ENCODE data around the gene KRT82.

KRT82 gene

DNA sequence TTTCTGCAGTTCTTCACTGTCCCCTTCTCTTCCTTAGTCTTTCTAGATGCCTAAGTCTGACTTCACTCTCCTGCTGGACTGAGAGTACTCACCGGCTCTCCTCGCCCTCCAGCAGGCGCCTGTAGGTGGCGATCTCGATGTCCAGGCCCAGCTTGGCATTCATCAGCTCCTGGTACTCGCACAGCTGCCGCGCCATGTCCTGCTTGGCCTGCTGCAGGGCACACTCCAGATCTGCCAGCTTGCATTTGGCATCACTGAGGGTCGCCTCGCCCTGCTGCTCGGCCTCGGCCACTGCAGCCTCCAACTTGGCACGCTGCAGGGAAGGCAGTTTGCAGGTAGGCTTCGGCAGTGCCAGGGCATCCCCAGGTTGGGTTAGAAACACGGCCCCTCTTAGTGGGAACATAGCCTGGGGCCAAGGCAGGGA lies 25.9 kb downstream of the KRT82 start:
- peak in 2 of 3 experiments; percentile 32 to 39 for DNase-seq

DNA sequence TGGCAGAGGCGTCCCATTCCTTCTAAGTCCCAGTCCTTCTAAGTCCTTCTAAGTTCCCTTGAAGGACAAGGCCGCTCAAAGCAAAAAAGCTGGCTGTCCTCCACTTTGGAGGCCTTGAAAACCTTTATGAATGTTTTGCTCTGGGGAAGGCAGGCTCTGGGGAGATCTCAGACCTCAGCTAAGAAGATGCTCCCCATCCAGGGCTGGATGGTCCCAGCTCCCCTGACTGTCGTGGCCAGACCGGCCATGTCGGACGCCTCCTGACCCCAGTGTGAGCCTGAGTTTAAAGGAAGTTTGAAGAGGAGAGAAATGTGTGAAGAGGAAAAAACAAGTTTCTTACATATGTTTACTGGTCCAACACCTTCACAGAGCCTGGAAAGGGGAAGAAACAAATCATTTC lies 26.6 kb downstream of the KRT82 start:
- no peak for DNase-seq

DNA sequence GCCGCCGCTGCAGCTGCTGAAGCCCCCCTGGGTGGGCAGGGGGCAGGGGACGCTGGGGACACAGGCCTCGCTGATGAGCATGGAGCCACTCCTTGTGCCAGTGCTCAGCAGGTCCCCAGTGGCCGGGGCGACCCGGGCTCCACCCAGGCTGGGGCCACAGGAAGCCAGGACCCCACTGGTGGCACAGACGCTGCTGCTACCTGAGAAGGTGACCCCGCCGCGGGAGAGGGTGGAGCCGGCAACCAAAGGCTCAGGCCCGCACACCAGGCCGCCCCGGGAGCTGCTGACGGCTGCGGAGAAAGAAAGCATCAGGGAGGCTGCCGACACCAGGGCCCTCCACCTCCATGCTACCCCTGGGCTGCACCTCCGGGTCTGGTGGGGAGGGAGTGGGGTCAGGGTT lies 28.0 kb downstream of the KRT82 start:
- DNase-seq, result no peak

DNA sequence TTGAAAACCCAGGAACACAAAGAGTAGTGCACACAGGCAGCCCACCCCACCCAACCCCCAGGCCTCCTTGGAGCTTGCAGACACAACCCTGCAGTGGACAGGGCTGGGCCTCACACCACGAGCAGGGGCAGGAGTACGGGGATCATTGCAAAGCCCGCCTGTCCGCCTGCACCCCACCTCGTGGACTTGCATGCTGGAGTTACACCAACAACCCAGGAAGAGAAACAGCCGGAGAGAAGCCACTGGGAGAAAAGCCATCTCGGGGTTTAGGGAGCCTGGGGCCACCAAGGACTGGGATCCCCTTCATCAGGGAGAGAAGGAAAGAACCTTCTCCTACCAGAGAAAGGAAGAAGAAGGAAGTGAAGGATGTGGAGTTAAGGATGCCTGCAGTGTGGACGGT lies 28.9 kb downstream of the KRT82 start:
- no peak for DNase-seq

DNA sequence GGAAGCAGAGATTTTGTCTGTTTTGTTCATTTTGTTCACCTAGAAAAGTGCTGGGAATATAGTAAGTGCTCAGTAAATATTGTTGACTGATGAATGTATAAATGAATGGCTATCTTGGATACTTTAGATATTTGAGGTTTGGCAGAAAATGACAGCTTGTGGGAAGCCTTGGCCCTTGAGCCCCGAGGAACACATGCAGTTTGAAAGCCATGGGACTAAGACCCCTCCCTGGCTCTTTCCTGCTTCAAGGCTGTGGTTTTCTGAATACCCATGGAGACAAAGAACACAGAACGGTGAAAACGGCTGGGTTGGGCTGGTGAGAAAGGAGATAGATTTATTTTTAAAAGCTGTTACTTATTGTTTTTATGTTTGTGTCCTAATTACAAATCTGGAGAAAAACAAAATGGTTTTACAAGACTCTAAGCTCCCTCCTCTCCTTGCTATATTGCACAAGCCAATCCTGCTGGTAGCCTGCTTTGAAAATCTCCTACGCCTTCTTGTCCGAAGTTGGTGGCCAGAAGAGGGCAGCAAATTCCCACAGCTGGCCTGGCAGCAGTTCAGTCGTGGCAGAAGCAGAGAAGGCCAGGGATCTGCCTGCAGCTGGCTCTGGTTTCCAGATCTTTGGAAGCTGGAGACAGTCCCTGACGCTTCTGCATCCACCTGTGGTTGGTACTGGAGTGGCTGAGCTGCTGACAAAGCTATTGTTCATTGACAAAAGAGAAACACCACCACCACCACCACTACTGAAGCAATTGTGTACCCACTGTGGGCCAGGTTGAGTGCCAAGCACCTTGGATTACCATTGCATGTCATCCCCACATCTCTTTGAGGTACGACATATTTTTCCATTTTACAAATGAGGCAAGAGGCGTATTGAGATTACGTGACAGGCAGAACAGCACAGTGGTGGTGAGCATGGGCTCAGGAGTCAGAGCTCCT lies 33.6 kb downstream of the KRT82 start:
- peak; percentile 69 to 88 (median 80) for DNase-seq

DNA sequence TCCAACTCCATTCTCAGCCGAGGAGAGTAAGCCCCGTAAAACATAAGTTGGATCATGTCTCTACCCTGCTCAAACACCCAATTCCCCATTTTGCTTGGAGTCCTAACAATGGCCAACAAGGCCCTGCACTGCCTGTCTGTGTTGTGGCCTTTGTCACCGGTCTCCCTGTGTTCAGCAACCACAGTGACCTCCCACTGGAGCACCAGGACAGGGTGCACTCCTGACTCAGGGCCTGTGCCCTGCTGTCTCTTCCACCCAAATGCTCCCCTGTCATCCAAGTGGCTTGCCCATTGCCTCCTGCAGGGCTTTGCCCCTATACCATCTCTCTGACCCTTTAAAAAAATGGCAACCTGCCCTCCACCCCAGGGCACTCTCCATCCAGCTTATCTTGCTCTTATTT lies 34.4 kb downstream of the KRT82 start:
- no peak for DNase-seq

DNA sequence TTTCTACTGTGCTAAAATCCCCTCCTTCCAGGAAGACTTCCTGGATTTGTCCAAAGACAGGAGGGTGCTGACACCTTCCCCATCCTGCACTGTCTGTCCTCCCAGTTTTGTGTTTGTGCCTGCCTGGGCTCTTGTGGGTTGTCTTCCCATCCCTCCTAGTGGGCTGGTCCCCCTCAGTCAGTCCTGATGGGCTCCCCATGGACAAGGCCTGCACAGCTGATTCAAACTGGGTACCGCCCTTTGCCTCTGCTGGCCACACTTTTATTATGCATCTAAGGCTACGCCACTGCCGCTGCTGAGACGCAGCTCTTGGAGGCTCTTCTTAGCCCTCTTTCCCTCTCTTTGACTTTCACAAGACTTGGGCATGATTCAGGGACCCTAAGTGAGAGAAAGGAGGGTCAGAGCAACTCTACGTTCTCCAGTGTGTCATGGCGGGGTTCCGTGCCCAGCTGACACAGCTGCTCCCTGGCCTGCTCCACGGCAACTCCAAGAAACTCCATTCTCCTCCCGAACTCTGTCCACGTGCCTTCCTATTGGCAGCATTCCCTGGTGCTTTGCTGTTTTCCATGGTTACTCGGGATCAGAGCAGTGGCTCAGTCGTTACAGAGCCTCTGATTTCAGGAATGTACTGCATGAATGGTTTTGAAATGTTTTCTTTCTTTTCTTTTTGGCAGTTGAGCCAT lies 35.1 kb downstream of the KRT82 start:
- no peak for DNase-seq

DNA sequence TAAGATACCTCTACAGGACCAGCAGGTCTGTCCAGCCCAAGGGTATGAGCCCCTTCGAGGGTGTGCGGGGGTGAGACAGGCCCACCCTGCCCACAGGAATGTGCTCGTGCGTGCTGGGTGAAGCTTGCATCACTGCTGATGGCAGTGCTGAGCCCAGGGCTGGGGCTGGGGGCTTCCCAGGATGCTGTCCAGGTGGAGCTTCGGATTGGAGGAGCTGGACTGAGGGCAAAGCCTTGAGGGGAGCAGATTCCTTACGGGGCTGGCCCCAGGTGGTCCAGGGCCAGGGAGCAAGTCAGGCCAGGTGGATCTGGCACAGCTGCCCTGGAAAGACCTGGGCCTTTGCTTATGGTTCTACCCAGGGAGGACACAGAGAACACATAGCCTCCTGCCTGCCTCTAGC lies 36.3 kb downstream of the KRT82 start:
- DNase-seq, result no peak

DNA sequence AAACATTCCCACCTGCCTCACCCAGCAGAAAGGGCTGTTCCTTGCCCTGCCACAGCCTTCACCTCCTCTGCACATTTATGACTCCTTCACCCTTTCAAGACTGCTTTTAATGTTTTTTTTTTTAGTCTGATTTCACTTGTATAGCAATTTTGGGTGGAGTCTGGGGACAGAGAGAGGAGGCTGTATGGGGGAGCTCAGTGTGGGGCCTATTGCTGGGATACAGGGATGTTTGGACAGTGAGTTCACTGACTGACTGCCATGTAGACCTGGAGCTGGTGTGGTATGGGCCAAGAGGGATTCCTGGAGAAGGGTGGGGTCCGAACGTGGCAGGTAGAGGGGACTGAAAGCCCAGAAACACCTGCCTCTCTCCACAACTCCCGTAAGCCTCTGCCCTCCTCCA lies 36.9 kb downstream of the KRT82 start:
- no peak for DNase-seq

DNA sequence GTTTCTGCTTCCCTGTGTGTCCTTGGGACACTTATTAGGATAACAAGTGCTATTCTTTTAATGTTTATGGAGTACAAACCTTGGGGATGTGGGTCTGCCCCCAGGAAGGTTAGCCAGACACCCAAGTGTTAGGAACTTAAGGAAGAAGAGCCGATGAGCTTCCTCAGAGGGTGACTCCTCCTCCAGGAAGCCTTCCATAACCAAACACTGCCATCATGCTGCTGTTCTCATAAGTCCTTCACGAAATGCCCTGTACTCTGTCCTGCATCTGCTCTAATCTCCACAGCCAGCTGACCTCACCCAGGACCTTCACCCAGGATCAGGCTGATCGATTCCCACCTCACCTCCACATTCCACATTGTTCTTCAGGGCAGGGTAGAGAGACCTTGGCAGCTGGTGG lies 37.6 kb downstream of the KRT82 start:
- no peak for DNase-seq

DNA sequence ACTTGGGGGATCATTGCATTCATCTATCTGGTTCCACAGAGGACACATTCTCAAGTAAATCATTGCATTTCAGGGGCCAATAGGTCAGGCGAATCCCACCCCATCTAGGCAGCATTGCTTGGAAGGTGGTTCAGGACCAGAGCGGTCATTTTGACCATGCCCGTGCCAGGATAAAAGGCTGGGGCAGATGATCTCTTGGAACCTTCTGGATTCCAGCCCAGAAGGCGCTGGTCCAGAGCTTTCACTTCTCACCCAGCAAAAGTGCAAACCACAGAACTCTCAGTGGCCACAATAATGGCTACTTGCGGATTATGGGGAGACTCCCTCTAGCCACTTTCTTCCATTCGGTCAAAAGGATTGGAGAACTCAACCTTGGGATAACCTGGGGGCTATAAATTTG lies 38.3 kb downstream of the KRT82 start:
- no peak for DNase-seq

DNA sequence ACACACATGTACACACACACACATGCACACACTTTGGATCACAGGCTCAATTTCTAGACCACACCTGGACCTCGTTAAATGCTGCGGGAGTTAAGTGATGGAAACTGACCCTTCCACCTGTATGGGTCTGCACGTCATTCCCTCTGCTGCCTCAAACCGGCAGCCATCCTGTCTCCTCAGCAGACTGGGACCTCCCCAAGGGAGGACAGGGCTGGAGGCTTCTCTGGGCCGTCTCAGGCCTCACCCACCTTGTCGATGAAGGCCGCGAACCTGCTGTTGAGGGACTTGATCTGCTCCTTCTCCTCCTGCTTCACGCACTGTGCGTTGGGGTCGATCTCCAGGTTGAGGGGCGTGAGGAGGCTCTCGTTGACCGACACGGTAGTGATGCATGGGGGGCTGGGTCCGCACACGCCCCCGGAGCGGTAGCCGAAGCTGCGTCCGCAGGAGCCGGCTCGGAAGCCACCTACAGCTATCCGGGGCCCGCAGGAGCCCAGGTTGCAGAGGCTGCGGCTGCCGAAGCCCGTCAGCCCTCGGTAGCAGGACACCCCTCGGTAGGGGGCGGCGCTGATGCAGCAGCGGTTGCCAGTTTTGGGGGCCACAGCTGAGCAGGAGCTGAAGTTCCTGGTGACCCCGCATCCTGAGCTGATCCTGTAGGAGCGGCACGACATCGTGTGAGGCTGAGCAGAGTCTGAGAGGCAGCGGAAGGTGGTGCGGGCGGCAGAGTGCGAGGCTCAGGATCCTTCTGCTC lies 39.2 kb downstream of the KRT82 start, which contains the start of gene KRT85:
KRT85 (minus strand) TSS at position 744 of the 748 bp plus-strand sequence; CDS start at position 668, 76 bp downstream.
- no peak for DNase-seq

DNA sequence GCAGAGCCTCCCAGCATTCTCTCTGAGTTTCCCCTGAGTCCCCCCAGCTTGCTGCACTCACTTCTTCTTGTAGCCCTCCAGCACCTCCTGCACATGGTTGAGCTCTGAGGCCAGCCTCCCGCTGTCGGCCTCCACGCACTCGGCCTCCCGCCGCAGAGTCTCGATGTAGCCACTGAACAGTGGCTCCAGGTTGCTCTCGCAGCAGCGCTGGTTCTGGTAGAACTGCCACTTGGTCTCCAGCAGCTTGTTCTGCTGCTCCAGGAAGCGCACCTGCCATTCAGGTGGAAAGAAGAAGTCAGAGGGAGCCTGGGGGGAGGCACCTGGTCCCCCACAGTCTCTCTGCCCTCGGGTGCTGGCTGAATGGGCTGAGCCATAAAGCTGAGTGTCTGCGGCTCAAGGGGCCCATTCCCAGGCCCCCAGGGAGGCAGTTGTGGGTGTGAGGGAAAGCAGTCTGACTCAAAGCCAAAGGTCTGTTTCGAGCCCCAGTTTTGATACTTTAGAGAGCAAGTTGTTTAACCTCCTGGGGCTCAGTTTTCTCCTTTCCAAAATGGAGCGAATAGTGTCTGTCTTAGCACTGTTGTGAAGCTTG lies 41.1 kb downstream of the KRT82 start:
- DNase-seq, result peak in 2 of 3 experiments; percentile 25 to 49

DNA sequence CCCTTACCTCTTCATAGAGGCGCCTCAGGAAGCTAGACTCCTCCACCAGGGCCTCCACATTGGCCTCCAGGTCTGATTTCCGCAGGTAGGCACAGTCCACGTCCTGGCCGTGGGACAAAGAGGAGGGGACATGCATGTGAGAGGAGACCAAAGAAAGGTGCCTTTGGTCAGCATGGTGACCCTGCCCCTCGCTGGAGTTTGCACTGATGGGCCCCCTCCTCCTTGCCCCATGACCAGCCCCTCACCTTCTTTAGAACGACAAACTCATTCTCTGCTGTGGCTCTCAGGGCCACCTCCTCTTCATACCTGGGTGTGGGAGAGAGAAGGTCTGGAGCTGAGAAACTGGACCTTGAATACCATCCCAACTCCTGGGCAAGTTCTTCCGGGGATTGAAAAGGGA lies 42.1 kb downstream of the KRT82 start:
- DNase-seq, result no peak

DNA sequence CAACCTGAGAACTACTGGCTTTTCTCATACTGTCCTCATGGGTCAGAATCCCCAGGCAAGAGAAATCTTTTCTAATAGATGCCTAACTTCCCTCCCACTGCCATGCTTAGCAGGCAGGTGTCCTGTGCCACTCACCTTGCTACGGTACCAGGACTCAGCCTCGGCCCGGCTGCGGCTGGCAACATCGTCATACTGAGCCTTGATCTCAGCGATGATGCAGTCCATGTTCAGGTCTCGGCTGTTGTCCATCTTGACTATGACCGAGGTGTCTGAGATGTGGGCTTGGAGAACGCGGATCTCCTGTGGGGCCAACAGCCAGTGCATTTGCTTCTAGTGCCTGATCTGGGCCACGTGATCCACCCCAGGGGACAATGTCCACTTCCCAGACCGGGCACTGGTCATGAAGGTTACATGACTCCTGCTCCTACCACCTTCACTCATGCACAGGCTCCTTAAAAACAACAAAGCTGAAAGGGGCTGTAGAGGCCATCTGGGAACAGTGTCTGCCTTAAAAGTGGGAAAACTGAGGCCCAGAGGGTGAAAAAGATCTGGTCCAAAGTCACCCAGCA lies 42.9 kb downstream of the KRT82 start:
- DNase-seq, result no peak

DNA sequence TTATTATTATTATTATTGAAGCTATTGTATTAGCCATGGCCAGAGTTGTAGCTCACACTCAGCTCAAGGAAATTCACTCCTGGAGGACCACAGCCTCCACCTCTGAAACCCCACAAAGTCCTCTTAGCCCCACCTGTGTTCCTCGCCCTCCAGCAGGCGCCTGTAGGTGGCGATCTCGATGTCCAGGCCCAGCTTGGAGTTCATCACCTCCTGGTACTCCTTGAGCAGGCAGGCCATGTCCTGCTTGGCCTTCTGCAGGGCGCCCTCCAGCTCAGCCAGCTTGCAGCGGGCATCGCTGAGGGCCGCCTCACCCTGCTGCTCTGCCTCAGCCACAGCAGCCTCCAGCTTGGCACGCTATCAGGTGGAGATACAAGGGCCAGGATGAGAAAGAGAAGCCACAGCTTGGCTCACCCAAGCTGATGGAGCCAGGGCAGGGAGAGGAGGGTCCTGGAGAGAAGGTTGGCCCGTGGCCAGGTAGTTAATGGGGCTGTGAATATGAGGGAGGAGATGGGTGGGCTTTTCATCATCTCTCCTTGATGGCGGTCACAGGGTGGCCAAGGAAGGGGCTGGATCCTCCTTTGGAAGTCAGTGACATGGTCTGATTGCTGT lies 43.9 kb downstream of the KRT82 start:
- DNase-seq, result no peak

DNA sequence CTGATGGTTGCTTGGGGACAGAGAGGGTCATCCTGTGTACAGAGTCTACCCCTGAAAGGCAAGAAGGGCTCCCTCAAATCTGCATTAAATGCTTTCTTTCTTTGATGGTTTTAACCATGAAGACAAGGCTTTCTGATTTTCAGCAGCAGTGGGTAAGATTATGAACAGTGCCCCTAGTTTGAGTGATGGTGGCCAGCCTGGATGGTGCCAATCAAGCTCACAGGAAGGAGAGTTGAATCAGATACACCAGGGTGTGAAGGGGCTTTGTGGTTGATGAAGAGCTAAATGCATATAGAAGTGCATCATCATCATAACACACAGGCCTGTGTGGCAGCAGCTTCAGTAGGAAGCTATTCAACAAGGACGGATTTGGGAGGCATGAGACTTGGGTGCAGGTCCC lies 44.6 kb downstream of the KRT82 start:
- no peak for DNase-seq

DNA sequence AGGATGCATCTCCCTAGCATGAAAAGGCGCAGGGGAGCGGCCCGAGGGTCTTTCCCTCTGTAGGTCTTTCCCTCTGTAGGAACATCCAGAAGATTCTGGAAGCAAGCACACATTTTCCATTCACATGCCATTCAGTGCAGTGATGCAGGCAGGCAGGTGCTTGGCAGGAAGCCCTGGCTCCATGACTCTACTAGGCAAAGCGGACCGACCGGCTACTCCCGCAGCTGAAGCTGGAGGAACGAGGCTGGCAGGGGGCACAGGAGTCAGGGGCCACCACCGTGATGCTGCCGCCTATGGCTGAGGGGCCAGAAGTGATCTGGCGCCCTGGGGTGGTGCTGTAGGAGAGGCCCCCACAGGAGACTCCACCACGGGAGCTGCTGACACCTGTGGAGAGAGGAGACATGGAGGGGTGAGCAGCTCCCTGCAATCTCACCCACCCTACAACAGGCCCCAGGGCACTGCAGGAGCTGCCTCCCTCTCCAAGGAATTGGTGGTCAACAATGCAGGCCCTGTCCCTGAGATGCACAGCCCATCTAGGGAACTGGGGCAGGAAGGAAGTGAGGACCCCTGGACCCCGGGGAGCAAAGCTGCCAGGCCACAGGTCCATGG lies 45.4 kb downstream of the KRT82 start:
- DNase-seq, result no peak

DNA sequence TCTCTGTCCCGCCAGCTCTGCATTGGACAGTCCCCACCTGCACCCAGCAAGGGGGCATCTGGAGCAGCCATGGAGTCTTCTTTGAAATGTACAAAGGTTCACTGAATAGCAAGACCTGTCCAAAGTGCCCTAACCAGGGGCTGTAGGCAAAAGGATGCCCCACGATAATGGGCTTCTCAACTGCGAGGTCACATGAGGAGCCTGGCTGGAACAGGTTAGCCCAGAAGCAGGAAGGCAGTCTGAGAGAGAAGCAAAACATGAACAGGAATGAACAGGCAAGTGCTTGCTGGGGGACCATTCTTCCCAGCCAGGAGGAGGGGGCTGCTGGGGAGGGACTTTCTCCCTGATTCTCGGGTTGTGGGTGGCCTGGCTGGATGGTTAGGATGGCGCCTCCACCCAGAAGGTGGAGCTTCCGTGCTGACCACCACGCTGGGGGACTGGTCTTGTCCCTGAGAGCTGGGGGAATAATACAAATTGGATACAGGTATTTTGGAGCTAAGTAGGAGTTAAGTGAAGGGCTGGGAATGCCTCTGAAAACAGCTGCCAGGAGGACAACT lies 46.0 kb downstream of the KRT82 start:
- DNase-seq, result no peak

DNA sequence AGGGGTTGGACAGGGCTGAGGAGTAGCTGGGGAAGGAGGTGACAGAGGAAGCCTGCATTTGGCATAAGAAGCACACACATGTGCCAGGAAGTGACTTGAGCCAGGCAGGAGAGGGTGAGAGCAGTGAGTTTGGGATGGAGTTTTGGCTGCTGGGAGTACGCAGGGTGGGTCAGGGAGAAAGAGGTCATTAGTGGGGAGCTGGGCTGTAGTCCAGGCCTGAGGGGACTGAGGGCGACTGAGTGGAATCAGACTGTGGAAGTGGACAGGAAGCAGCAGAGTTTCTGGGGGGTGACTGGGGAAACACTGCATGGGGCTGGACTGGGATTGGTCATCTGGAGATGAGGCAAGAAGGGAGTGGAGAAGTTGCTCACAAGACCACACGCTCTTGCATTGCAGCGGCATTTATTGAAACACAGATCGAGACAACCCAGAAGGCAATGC lies 46.5 kb downstream of the KRT82 start:
- DNase-seq, result no peak
